H9 (cell line): ENCODE data around the gene CFAP161. TPM values are rescaled to one million over a fixed set of nuclear protein-coding genes. Genes with fewer than 3 reads are reported as not detected.

Source experiments
- DNase-seq: peaks from one replicate; pipeline ENCODE4 v3.0.0-alpha.2; 2017
- H2AFZ ChIP-seq: one replicate; pipeline ENCODE4 v1.6.1; 2013; ENCODE audit warnings: mild to moderate bottlenecking, low read length, control low read depth, moderate library complexity
- H2AK5ac ChIP-seq: 2 replicates; pipeline ENCODE4 v1.6.1; 2013; ENCODE audit warnings: low read length, control low read depth, mixed read lengths; ENCODE audit not compliant: insufficient read length
- H2BK120ac ChIP-seq: one replicate; pipeline ENCODE4 v1.6.1; 2013; ENCODE audit warnings: low read depth, mild to moderate bottlenecking, low read length, control low read depth, inconsistent platforms; ENCODE audit not compliant: poor library complexity, severe bottlenecking
- H2BK12ac ChIP-seq: 2 replicates; pipeline ENCODE4 v1.6.1; 2013; ENCODE audit warnings: low read length, control low read depth, mixed read lengths, low read depth; ENCODE audit not compliant: insufficient read length
- H2BK15ac ChIP-seq: 2 replicates; pipeline ENCODE4 v1.6.1; 2013; ENCODE audit warnings: low read depth, low read length, control low read depth
- H2BK20ac ChIP-seq: one replicate; pipeline ENCODE4 v1.6.1; 2013; ENCODE audit warnings: low read depth, mild to moderate bottlenecking, low read length, control low read depth, inconsistent platforms; ENCODE audit not compliant: poor library complexity, severe bottlenecking
- H2BK5ac ChIP-seq: 2 replicates; pipeline ENCODE4 v1.6.1; 2013; ENCODE audit warnings: low read length, control low read depth, mixed read lengths; ENCODE audit not compliant: insufficient read length
- H3K14ac ChIP-seq: 2 replicates; pipeline ENCODE4 v1.6.1; 2013; ENCODE audit warnings: low read length, control low read depth; ENCODE audit not compliant: insufficient read depth
- H3K18ac ChIP-seq: 2 replicates; pipeline ENCODE4 v1.6.1; 2013; ENCODE audit warnings: low read depth, mild to moderate bottlenecking, mixed read lengths, low read length, control low read depth; ENCODE audit not compliant: insufficient read length
- H3K23ac ChIP-seq: 2 replicates; pipeline ENCODE4 v1.6.1; 2013; ENCODE audit warnings: low read length, control low read depth, mixed read lengths, low read depth; ENCODE audit not compliant: insufficient read length
- H3K23me2 ChIP-seq: 2 replicates; pipeline ENCODE4 v1.6.1; 2013; ENCODE audit warnings: low read depth, mild to moderate bottlenecking, mixed read lengths, low read length, control low read depth; ENCODE audit not compliant: insufficient read length, poor library complexity, severe bottlenecking
- H3K27ac ChIP-seq: 2 replicates; pipeline ENCODE4 v1.5.1; 2013; ENCODE audit warnings: low read length, control low read depth, mixed read lengths, low read depth; ENCODE audit not compliant: insufficient read length
- H3K27me3 ChIP-seq: 2 replicates; pipeline ENCODE4 v1.6.1; 2013; ENCODE audit warnings: low read length, control low read depth, inconsistent platforms; ENCODE audit not compliant: insufficient read depth
- H3K4ac ChIP-seq: 2 replicates; pipeline ENCODE4 v1.6.1; 2013; ENCODE audit warnings: low read depth, mild to moderate bottlenecking, control low read depth, inconsistent platforms, low read length, moderate library complexity
- H3K4me1 ChIP-seq: 2 replicates; pipeline ENCODE4 v1.6.1; 2013; ENCODE audit warnings: low read length, control low read depth, inconsistent platforms; ENCODE audit not compliant: insufficient read depth
- H3K4me2 ChIP-seq: 2 replicates; pipeline ENCODE4 v1.6.1; 2013; ENCODE audit warnings: low read length, control low read depth, mixed read lengths; ENCODE audit not compliant: insufficient read length, insufficient read depth
- H3K56ac ChIP-seq: 2 replicates; pipeline ENCODE4 v1.6.1; 2013; ENCODE audit warnings: low read depth, mild to moderate bottlenecking, mixed read lengths, low read length, control low read depth; ENCODE audit not compliant: insufficient read length
- H3K79me1 ChIP-seq: 2 replicates; pipeline ENCODE4 v1.6.1; 2013; ENCODE audit warnings: low read depth, mild to moderate bottlenecking, moderate library complexity, low read length, control low read depth, inconsistent platforms; ENCODE audit not compliant: insufficient read depth, poor library complexity, severe bottlenecking
- H3K79me2 ChIP-seq: 2 replicates; pipeline ENCODE4 v1.6.1; 2013; ENCODE audit warnings: low read length, control low read depth, inconsistent platforms; ENCODE audit not compliant: insufficient read depth
- H3K9ac ChIP-seq: 2 replicates; pipeline ENCODE4 v1.6.1; 2013; ENCODE audit warnings: low read length, control low read depth, mixed read lengths; ENCODE audit not compliant: insufficient read length; ENCODE audit errors: extremely low read depth
- H3K9me3 ChIP-seq: one replicate; pipeline ENCODE4 v1.6.1; 2013; ENCODE audit warnings: low read depth, low read length, inconsistent platforms; ENCODE audit not compliant: control insufficient read depth
- H3T11ph ChIP-seq: one replicate; pipeline ENCODE4 v1.6.1; 2013; ENCODE audit warnings: mild to moderate bottlenecking, low read length, control low read depth, inconsistent platforms
- H4K20me1 ChIP-seq: one replicate; pipeline ENCODE4 v1.6.1; 2013; ENCODE audit not compliant: control insufficient read depth, insufficient read length, insufficient read depth
- H4K5ac ChIP-seq: 2 replicates; pipeline ENCODE4 v1.6.1; 2013; ENCODE audit warnings: low read depth, mild to moderate bottlenecking, mixed read lengths, low read length, control low read depth; ENCODE audit not compliant: insufficient read length
- H4K8ac ChIP-seq: replicated peaks from 2 replicates; pipeline ENCODE4 v1.6.1; 2013; ENCODE audit warnings: low read length, control low read depth, mixed read lengths, low read depth; ENCODE audit not compliant: insufficient read length
- H4K91ac ChIP-seq: 2 replicates; pipeline ENCODE4 v1.6.1; 2013; ENCODE audit warnings: low read depth, mild to moderate bottlenecking, moderate library complexity, mixed read lengths, low read length, control low read depth; ENCODE audit not compliant: insufficient read length
- H3K27ac Mint-ChIP-seq, 3 experiments: 2 replicates in 2 of 3; 3 replicates in 1 of 3; pipeline ENCODE4 v1.8.0; 2020 to 2021; ENCODE audit warnings: mixed read lengths in 3 of 3, mild to moderate bottlenecking in 1 of 3, moderate library complexity in 1 of 3
- H3K27me3 Mint-ChIP-seq: 2 replicates; pipeline ENCODE4 v1.8.0; 2021; ENCODE audit warnings: low read depth, mild to moderate bottlenecking, moderate library complexity, mixed read lengths
- H3K36me3 Mint-ChIP-seq, 3 experiments: 2 replicates in 2 of 3; 3 replicates in 1 of 3; pipeline ENCODE4 v1.8.0; 2020 to 2021; ENCODE audit warnings: low read depth in 3 of 3, mixed read lengths in 3 of 3; ENCODE audit not compliant: insufficient read depth in 1 of 3
- H3K4me1 Mint-ChIP-seq, 2 experiments: 2 replicates each; pipeline ENCODE4 v1.8.0; 2020; ENCODE audit warnings: mixed read lengths in 2 of 2
- H3K4me3 Mint-ChIP-seq, 2 experiments: 2 replicates in 1 of 2; 3 replicates in 1 of 2; pipeline ENCODE4 v1.8.0; 2020 to 2021; ENCODE audit warnings: mild to moderate bottlenecking in 2 of 2, mixed read lengths in 2 of 2, moderate library complexity in 1 of 2
- H3K9me3 Mint-ChIP-seq, 2 experiments: 2 replicates in 1 of 2; 3 replicates in 1 of 2; pipeline ENCODE4 v1.8.0; 2020; ENCODE audit warnings: mild to moderate bottlenecking in 2 of 2, mixed read lengths in 2 of 2, moderate library complexity in 1 of 2
- WGBS: extraction: QIAGEN DNeasy Blood & Tissue Kit; methylation state at CpG from one replicate; pipeline ENCODE4 v1.1.7; 2013; ENCODE audit warnings: missing lambda C conversion rate, low lambda C conversion rate, mixed read lengths; ENCODE audit not compliant: insufficient read length; ENCODE audit errors: extremely low coverage; 5-methylcytosine and 5-hydroxymethylcytosine counted together
- total RNA-seq: library from RNA; stranded (reverse); gene quantifications from 2 replicates; pipeline ENCODE4 v1.2.1, GENCODE V29; 2021
- TF ChIP-seq, protein P1 (sequence below): fragments of 200-600 bp; sonication (generic); conservative IDR thresholded peaks from 3 replicates; pipeline ENCODE4 v1.8.0; 2021; ENCODE audit warnings: antibody characterized with exemption, mild to moderate bottlenecking

The CFAP161 gene
- total RNA-seq, 1 experiment from 2014 or later, result 0.24 TPM

DNA sequence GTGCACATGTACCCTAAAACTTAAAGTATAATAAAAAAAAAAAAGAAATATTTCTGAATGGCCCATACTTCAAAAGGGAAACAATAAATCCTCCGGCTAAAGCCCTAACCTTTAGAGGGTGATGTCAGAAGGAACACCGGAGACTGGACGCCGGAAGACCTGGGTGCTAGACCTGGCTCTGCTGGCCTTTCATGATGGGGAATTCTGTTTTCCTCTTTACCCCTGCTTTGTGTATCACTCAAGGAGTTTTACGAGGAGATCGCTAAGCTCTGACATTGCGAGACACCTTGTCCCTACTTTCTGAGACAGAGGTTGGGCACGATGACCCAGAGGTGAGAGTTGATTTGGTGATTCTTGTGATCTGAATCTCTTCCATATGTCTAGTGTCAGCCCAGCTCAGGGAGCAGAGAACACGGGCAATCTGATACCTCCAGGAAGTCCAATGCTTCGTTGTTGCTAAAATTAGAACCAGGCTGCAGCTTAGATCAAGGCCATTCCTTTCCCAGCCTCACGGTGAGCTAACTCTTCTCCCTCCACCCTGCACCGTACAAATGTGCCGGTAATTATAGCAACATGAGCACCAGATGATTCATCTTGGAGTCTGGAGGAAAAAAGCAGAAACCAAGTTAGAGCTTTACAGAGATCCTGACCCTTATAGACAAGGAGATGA lies 42.0 kb upstream of the CFAP161 start:
- H3K27me3 ChIP-seq, result no peaks in the 10 kb centered on the region
- H4K5ac ChIP-seq, result no peak overlapping the region
- no peak overlapping the region for H2AK5ac ChIP-seq
- H3K56ac ChIP-seq, result no peak overlapping the region
- no peak overlapping the region for H4K91ac ChIP-seq
- TF ChIP-seq, protein P1, sequence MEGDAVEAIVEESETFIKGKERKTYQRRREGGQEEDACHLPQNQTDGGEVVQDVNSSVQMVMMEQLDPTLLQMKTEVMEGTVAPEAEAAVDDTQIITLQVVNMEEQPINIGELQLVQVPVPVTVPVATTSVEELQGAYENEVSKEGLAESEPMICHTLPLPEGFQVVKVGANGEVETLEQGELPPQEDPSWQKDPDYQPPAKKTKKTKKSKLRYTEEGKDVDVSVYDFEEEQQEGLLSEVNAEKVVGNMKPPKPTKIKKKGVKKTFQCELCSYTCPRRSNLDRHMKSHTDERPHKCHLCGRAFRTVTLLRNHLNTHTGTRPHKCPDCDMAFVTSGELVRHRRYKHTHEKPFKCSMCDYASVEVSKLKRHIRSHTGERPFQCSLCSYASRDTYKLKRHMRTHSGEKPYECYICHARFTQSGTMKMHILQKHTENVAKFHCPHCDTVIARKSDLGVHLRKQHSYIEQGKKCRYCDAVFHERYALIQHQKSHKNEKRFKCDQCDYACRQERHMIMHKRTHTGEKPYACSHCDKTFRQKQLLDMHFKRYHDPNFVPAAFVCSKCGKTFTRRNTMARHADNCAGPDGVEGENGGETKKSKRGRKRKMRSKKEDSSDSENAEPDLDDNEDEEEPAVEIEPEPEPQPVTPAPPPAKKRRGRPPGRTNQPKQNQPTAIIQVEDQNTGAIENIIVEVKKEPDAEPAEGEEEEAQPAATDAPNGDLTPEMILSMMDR, result no peak
- H2BK120ac ChIP-seq, result no peak overlapping the region
- H3K9me3 ChIP-seq, result no peaks in the 10 kb centered on the region
- H3K36me3 Mint-ChIP-seq, result no peaks in the 10 kb centered on the region
- WGBS, result no CpG with 5 or more reads among the region's 13 CpGs
- no peak overlapping the region for H3K4ac ChIP-seq
- H2BK5ac ChIP-seq, result no peak overlapping the region
- H3K79me2 ChIP-seq, result no peaks in the 10 kb centered on the region
- no peak overlapping the region for H3T11ph ChIP-seq
- H3K4me3 Mint-ChIP-seq, result no peak overlapping the region
- no peak overlapping the region for H2BK12ac ChIP-seq
- no peak overlapping the region for H3K27ac ChIP-seq
- no peaks in the 10 kb centered on the region; the same call in 1 of the 2 replicates for H3K4me1 ChIP-seq
- H3K27me3 Mint-ChIP-seq, result peaks cover 3% of the 10 kb centered on the region; the same call in 1 of the 2 replicates
- H2BK15ac ChIP-seq, result no peak overlapping the region
- no peaks in the 10 kb centered on the region for H3K23me2 ChIP-seq
- H2AFZ ChIP-seq, result no peak overlapping the region
- DNase-seq, result no peak
- H3K27ac Mint-ChIP-seq, result no peak overlapping the region
- H3K9ac ChIP-seq, result no peak overlapping the region
- H3K9me3 Mint-ChIP-seq, result no peaks in the 10 kb centered on the region
- peaks cover 0 to 3% of the 10 kb centered on the region in 2 experiments; a peak in 2 of 4 replicates for H3K4me1 Mint-ChIP-seq
- no peak overlapping the region for H2BK20ac ChIP-seq
- H3K14ac ChIP-seq, result no peak overlapping the region
- H3K23ac ChIP-seq, result no peak overlapping the region
- H3K79me1 ChIP-seq, result no peaks in the 10 kb centered on the region
- no peaks in the 10 kb centered on the region for H4K20me1 ChIP-seq
- H4K8ac ChIP-seq, result no peak overlapping the region
- H3K4me2 ChIP-seq, result no peak overlapping the region
- no peak overlapping the region for H3K18ac ChIP-seq
